Urothelium cell line (cell line): Measurements from ENCODE around the gene KCNH8.
"Not testable (repeated sequence)": the region's sequence is repeated elsewhere in the genome, so short reads cannot be mapped to it uniquely, and the experiment has no call there.

Experiments
- DNase-seq: peaks from one replicate; pipeline ENCODE4 v3.0.0; 2011; ENCODE audit warnings: low spot score, mixed read lengths
- FAIRE-seq: peaks from 2 replicates; lab custom pipeline; 2011; peaks lifted over from hg19 to GRCh38; lab: Jason Lieb, UNC

KCNH8 gene

GRCh38 chr3:19171794-19172193 is 23.5 kb downstream of the KCNH8 start:
- DNase-seq (no peak), FAIRE-seq (no peak)

- FAIRE-seq (no peak), DNase-seq (peak; percentile 21)
These were observed 25.6 kb downstream of the KCNH8 start for GRCh38 chr3:19173945-19174344.

GRCh38 chr3:19183584-19183983 is 35.3 kb downstream of the KCNH8 start:
- FAIRE-seq (no peak), DNase-seq (no peak)

GRCh38 chr3:19190126-19190525 is 41.8 kb downstream of the KCNH8 start:
- no peak for FAIRE-seq
- no peak for DNase-seq

GRCh38 chr3:19190602-19191001 is 42.3 kb downstream of the KCNH8 start:
- DNase-seq (no peak), FAIRE-seq (no peak)

- DNase-seq (no peak), FAIRE-seq (no peak)
These were observed 50.8 kb downstream of the KCNH8 start for GRCh38 chr3:19199131-19199530.

GRCh38 chr3:19202303-19202702 is 54.0 kb downstream of the KCNH8 start:
- FAIRE-seq (no peak), DNase-seq (no peak)

GRCh38 chr3:19202754-19203153 is 54.4 kb downstream of the KCNH8 start:
- FAIRE-seq (no peak), DNase-seq (no peak)

GRCh38 chr3:19206540-19206939 is 58.2 kb downstream of the KCNH8 start:
- no peak for FAIRE-seq
- no peak for DNase-seq

- no peak for FAIRE-seq
These were observed 65.4 kb downstream of the KCNH8 start for GRCh38 chr3:19213603-19214220.

GRCh38 chr3:19215427-19215826 is 67.1 kb downstream of the KCNH8 start:
- DNase-seq (no peak), FAIRE-seq (no peak)

More at GRCh38 chr3:19213603-19214220, 65.4 kb downstream of the KCNH8 start:
- DNase-seq: no peak

- DNase-seq (no peak), FAIRE-seq (no peak)
These were observed 68.5 kb downstream of the KCNH8 start for GRCh38 chr3:19216669-19217337.

- no peak for DNase-seq
- no peak for FAIRE-seq
These were observed 72.0 kb downstream of the KCNH8 start for GRCh38 chr3:19220311-19220710.

GRCh38 chr3:19221081-19221480 is 72.8 kb downstream of the KCNH8 start:
- FAIRE-seq (no peak), DNase-seq (peak; percentile 16)

- DNase-seq (no peak), FAIRE-seq (no peak)
These were observed 78.2 kb downstream of the KCNH8 start for GRCh38 chr3:19226479-19226878.

GRCh38 chr3:19228167-19228566 is 79.9 kb downstream of the KCNH8 start:
- FAIRE-seq (no peak), DNase-seq (no peak)

GRCh38 chr3:19229086-19229485 is 80.8 kb downstream of the KCNH8 start:
- no peak for FAIRE-seq
- no peak for DNase-seq

- not testable (repeated sequence) for DNase-seq, FAIRE-seq
These were observed 81.6 kb downstream of the KCNH8 start for GRCh38 chr3:19229881-19230280.

- no peak for FAIRE-seq
These were observed 83.6 kb downstream of the KCNH8 start for GRCh38 chr3:19231792-19232461.

GRCh38 chr3:19232566-19232965 is 84.3 kb downstream of the KCNH8 start:
- DNase-seq (no peak), FAIRE-seq (no peak)

More at GRCh38 chr3:19231792-19232461, 83.6 kb downstream of the KCNH8 start:
- no peak for DNase-seq

GRCh38 chr3:19233882-19234784 is 85.8 kb downstream of the KCNH8 start:
- FAIRE-seq, DNase-seq: not testable (repeated sequence)
